Endothelial cell of umbilical vein (primary cell): Measurements from ENCODE around the gene LGALS7B. TPM values are rescaled to one million over a fixed set of nuclear protein-coding genes. Genes with fewer than 3 reads are reported as not detected.

Experiments used
- BruUV-seq: library from RNA; stranded (reverse); fragments of 400-500 nt; replicated peaks from 2 replicates; lab custom pipeline; 2021; lab: Mats Ljungman, UMichigan
- CTCF ChIA-PET: fragments of 300-600, 350-600 bp; sonication (Branson Sonifier 250); formaldehyde crosslinking; loops from one replicate; lab custom pipeline; 2021; ENCODE audit warnings: antibody characterized with exemption, inconsistent platforms; lab: Charles Lee
- POLR2A ChIA-PET: fragments of 300-600, 350-600 bp; sonication (Branson Sonifier 250); formaldehyde crosslinking; loops from one replicate; lab custom pipeline; 2021; ENCODE audit warnings: antibody characterized with exemption, inconsistent platforms; lab: Charles Lee
- DNase-seq: peaks from one replicate; pipeline ENCODE4 v3.0.0-alpha.2; 2011; ENCODE audit warnings: low read depth, low spot score
- FAIRE-seq: peaks from 2 replicates; lab custom pipeline; 2011; peaks lifted over from hg19 to GRCh38; lab: Jason Lieb, UNC
- H2AFZ ChIP-seq: 2 replicates; pipeline ENCODE4 v1.6.0; 2012; ENCODE audit warnings: low read depth, low read length, control low read depth, inconsistent platforms
- H3K27ac ChIP-seq: 2 replicates; pipeline ENCODE4 v1.5.1; 2011; ENCODE audit warnings: low read depth, mild to moderate bottlenecking, control low read depth, low read length, moderate library complexity; ENCODE audit not compliant: insufficient read depth
- H3K27me3 ChIP-seq, 2 experiments: 2 replicates each; pipeline versions ENCODE4 v1.6.0 to v1.6.1; 2011; ENCODE audit warnings: low read length in 2 of 2, mixed read lengths in 1 of 2; ENCODE audit not compliant: control insufficient read depth in 2 of 2, insufficient read depth in 2 of 2
- H3K36me3 ChIP-seq, 2 experiments: 2 replicates in 1 of 2; 3 replicates in 1 of 2; pipeline ENCODE4 v1.5.1; 2011; ENCODE audit warnings: low read length in 2 of 2, mild to moderate bottlenecking in 1 of 2, moderate library complexity in 1 of 2; ENCODE audit not compliant: control insufficient read depth in 2 of 2, insufficient read depth in 2 of 2; ENCODE audit errors: extremely low read depth in 1 of 2
- H3K4me1 ChIP-seq: 3 replicates; pipeline ENCODE4 v1.5.1; 2011; ENCODE audit warnings: mild to moderate bottlenecking, low read length; ENCODE audit not compliant: control insufficient read depth, insufficient read depth; ENCODE audit errors: extremely low read depth
- H3K4me2 ChIP-seq: 2 replicates; pipeline ENCODE4 v1.6.1; 2011; ENCODE audit warnings: low read length, control low read depth, mixed read lengths; ENCODE audit not compliant: insufficient read depth
- H3K4me3 ChIP-seq, 3 experiments: fragments of 200-600 bp in 1 of 3; sonication (generic), shearing (Covaris generic) in 1 of 3; replicated peaks in 1 of 3; 2 replicates each; pipeline ENCODE4 v1.5.1; 2011 to 2016; ENCODE audit warnings: control low read depth in 3 of 3, low read length in 3 of 3, mild to moderate bottlenecking in 2 of 3, inconsistent platforms in 1 of 3, low read depth in 1 of 3, moderate library complexity in 1 of 3; ENCODE audit not compliant: insufficient read depth in 1 of 3
- H3K79me2 ChIP-seq: 2 replicates; pipeline ENCODE4 v1.6.0; 2012; ENCODE audit warnings: low read length, inconsistent platforms; ENCODE audit not compliant: control insufficient read depth, insufficient read depth
- H3K9ac ChIP-seq: replicated peaks from 2 replicates; pipeline ENCODE3; 2011; ENCODE audit warnings: low read length, control low read depth; ENCODE audit not compliant: insufficient read depth; ENCODE audit errors: extremely low read depth
- H3K9me1 ChIP-seq: replicated peaks from 3 replicates; pipeline ENCODE4 v1.6.0; 2011; ENCODE audit warnings: mild to moderate bottlenecking, low read length; ENCODE audit not compliant: control insufficient read depth, insufficient read depth; ENCODE audit errors: extremely low read depth
- H3K9me3 ChIP-seq: replicated peaks from 2 replicates; pipeline ENCODE4 v1.5.1; 2012; ENCODE audit warnings: low read length, inconsistent platforms; ENCODE audit not compliant: control insufficient read depth, insufficient read depth
- H4K20me1 ChIP-seq: replicated peaks from 2 replicates; pipeline ENCODE3; 2011; ENCODE audit warnings: mild to moderate bottlenecking, low read length; ENCODE audit not compliant: control insufficient read depth, insufficient read depth; ENCODE audit errors: extremely low read depth
- EZH2 ChIP-seq: IDR thresholded peaks from 2 replicates; pipeline ENCODE4 v1.6.1; 2012; ENCODE audit warnings: borderline replicate concordance, low read depth, mild to moderate bottlenecking, moderate library complexity, low read length, inconsistent platforms; ENCODE audit not compliant: severe bottlenecking
- FOS ChIP-seq: IDR thresholded peaks from 2 replicates; pipeline ENCODE4 v1.6.1; 2011; ENCODE audit warnings: mild to moderate bottlenecking, low read length, moderate library complexity, borderline replicate concordance; ENCODE audit not compliant: insufficient read depth
- GATA2 ChIP-seq: IDR thresholded peaks from 2 replicates; pipeline ENCODE4 v1.7.0; 2011; ENCODE audit warnings: low read depth, mild to moderate bottlenecking, moderate library complexity, mixed read lengths, low read length; ENCODE audit not compliant: insufficient read length, insufficient read depth
- JUN ChIP-seq: IDR thresholded peaks from 2 replicates; pipeline ENCODE4 v1.6.1; 2011; ENCODE audit warnings: borderline replicate concordance, low read depth; ENCODE audit not compliant: insufficient read length, insufficient read depth
- MYC ChIP-seq: IDR thresholded peaks from one replicate; pipeline ENCODE4 v1.6.1; 2011; ENCODE audit warnings: mild to moderate bottlenecking, low read depth, low read length
- POLR2A ChIP-seq: IDR thresholded peaks from 2 replicates; pipeline ENCODE4 v1.6.1; 2012; ENCODE audit warnings: low read depth, mild to moderate bottlenecking, control low read depth, low read length
- POLR2AphosphoS5 ChIP-seq: IDR thresholded peaks from 2 replicates; pipeline ENCODE4 v1.6.1; 2012; ENCODE audit warnings: low read depth, mild to moderate bottlenecking, control low read depth, low read length, moderate library complexity; ENCODE audit not compliant: insufficient read depth
- dilution Hi-C: fragments of 300-500 bp; cut with MboI; formaldehyde crosslinking; loops from one replicate; pipeline ENCODE4 v1.15.0; 2019; ENCODE audit warnings: low sequenced_read_pairs; ENCODE audit not compliant: extremely low pct_ligation_motif_present
- intact Hi-C: fragments of 100-400 bp; cut with micrococcal nuclease; formaldehyde crosslinking; loops from one replicate; pipeline ENCODE4 v1.10.0; 2022
- polyA plus RNA-seq, 4 experiments: library from polyadenylated mRNA; depleted of rRNA in 3 of 4; stranded (reverse) in 3 of 4; unstranded in 1 of 4; fragments of >200 nt; gene quantifications; 2 replicates each; pipeline versions ENCODE4 v1.2.1 to v1.2.3, GENCODE V29; 2011 to 2012; ENCODE audit warnings: missing spikeins in 1 of 4
- total RNA-seq: library from RNA; stranded (reverse); gene quantifications from 2 replicates; pipeline ENCODE4 v1.2.3, GENCODE V29; 2021
- TF ChIP-seq, protein P1 (sequence below), 2 donors: IDR thresholded peaks; 1 replicate in 1 of 2; 2 replicates in 1 of 2; pipeline ENCODE4 v1.5.1; 2011; ENCODE audit warnings: low read length in 2 of 2, mild to moderate bottlenecking in 2 of 2, moderate library complexity in 2 of 2, control low read depth in 1 of 2, inconsistent platforms in 1 of 2, low read depth in 1 of 2; ENCODE audit not compliant: insufficient read depth in 1 of 2; ENCODE audit errors: extremely low read depth in 1 of 2
- TF ChIP-seq, protein P2 (sequence below): IDR thresholded peaks from 2 replicates; pipeline ENCODE4 v1.6.1; 2011; ENCODE audit not compliant: insufficient read depth, insufficient read length

The LGALS7B gene
- total and polyA plus RNA-seq, 2 donors (not counting 3 experiments of a cell fraction or from before 2014, with no cell fraction given), result not detected

DNA sequence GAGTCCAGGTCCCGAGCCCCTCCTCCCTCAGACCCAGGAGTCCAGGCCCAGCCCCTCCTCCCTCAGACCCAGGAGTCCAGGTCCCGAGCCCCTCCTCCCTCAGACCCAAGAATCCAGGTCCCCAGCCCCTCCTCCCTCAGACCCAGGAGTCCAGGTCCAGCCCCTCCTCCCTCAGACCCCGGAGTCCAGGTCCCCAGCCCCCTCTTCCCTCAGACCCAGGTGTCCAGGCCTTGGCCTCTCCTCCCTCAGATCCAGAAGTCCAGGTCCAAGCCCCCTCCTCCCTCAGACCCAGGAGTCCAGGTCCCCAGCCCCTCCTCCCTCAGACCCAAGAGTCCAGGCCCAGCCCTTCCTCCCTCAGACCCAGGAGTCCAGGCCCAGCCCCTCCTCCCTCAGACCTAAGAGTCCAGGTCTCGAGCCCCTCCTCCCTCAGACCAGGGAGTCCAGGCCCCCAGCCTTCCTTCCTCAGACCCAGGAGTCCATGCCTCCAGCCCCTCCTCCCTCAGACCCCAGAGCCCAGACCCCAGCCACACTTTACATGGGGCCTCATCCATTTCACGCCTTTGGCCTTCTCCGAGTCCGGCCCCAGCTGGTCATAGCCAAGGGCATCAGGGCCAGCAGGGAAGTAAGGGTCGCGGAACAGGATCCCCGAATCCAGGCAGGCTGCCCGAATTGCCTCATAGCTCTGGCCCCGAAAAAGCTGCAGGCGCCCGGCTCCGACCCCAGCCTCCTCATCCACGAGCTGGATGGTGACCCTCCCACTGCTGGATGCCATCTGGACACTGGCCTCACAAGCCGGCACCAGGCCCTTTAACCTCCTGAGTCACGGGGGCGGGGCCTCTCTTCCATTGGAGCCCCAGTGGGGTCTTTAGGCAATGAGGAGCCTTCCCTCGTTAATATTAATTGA is 45.4 kb upstream of the LGALS7B start:
- no peak overlapping the region for H3K4me2 ChIP-seq
- H3K79me2 ChIP-seq, result no peaks in the 10 kb centered on the region
- dilution Hi-C loops, result no loop called here
- FAIRE-seq, result no peak
- no peaks in the 10 kb centered on the region for H3K36me3 ChIP-seq
- BruUV-seq, result no TSS peak
- no peaks in the 10 kb centered on the region for H3K9me3 ChIP-seq
- TF ChIP-seq, protein P1, sequence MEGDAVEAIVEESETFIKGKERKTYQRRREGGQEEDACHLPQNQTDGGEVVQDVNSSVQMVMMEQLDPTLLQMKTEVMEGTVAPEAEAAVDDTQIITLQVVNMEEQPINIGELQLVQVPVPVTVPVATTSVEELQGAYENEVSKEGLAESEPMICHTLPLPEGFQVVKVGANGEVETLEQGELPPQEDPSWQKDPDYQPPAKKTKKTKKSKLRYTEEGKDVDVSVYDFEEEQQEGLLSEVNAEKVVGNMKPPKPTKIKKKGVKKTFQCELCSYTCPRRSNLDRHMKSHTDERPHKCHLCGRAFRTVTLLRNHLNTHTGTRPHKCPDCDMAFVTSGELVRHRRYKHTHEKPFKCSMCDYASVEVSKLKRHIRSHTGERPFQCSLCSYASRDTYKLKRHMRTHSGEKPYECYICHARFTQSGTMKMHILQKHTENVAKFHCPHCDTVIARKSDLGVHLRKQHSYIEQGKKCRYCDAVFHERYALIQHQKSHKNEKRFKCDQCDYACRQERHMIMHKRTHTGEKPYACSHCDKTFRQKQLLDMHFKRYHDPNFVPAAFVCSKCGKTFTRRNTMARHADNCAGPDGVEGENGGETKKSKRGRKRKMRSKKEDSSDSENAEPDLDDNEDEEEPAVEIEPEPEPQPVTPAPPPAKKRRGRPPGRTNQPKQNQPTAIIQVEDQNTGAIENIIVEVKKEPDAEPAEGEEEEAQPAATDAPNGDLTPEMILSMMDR (IDR thresholded peaks at IDR 0.05; ENCODE audit: extremely low read depth in 1 of 2, insufficient read depth in 1 of 2, low read depth in 1 of 2, low read length in 2 of 2), result no peak
- TF ChIP-seq, protein P2, sequence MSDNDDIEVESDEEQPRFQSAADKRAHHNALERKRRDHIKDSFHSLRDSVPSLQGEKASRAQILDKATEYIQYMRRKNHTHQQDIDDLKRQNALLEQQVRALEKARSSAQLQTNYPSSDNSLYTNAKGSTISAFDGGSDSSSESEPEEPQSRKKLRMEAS, result no peak
- TF ChIP-seq GATA2, result no peak
- TF ChIP-seq POLR2A, result no peak
- no peak for TF ChIP-seq MYC
- TF ChIP-seq JUN, result no peak
- TF ChIP-seq FOS, result no peak
- no peak for TF ChIP-seq EZH2
- TF ChIP-seq POLR2AphosphoS5, result no peak
- POLR2A ChIA-PET, result interaction anchor here (0.7 kb wide), 2 partner anchors 124 to 133 kb away, joined by 6 to 7 read pairs; no protein-coding TSS in a partner anchor
- H3K27ac ChIP-seq, result no peak overlapping the region
- H3K4me1 ChIP-seq, result no peaks in the 10 kb centered on the region
- H3K27me3 ChIP-seq, result no peaks in the 10 kb centered on the region
- no peak overlapping the region for H3K9ac ChIP-seq
- no peak overlapping the region for H3K4me3 ChIP-seq
- DNase-seq, result no peak
- H4K20me1 ChIP-seq, result no peaks in the 10 kb centered on the region
- H3K9me1 ChIP-seq, result no peaks in the 10 kb centered on the region
- H2AFZ ChIP-seq, result no peak overlapping the region
- intact Hi-C loops, result no loop called here
- CTCF ChIA-PET, result interaction anchor here (1.6 kb wide), 1 partner anchor 109 kb away, joined by 4 read pairs; no protein-coding TSS in a partner anchor
